ENCODE data around the gene VTCN1.

Gene VTCN1

DNA sequence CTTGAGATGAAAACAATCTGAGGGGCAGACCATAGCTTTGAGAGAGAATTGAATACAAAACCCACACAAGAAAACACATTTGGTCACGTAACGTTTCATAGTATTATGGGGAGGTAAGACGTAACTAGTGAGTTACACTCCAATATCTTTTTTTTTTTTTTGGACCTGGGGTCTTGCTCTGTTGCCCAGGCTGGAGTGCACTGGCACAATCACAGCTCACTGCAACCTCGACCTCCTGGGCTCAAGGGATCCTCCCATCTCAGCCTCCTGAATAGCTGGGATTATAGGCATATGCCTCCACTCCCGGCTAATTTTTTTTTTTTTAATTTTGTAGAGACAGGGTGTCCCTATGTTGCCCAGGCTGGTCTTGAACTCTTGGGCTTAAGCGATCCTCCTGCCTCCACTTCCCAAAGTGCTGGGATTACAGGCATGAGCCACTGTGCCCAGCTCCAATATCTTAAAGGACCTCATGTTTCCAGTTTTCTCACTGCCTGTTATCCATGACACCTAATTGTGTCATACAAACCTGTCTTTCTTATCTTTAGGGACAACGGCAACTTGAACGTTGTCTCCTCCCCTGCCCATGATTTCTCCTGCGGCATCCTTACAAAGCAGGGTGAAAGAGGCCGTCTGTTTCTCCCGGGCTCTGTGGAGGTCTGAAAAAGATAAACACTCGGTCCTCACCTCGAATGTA is 94.5 kb downstream of the VTCN1 start (continued):
- no peak for TF ChIP-seq ZNF8 (CRISPR knock-in tag; IDR thresholded peaks at IDR 0.05)

- TF ChIP-seq BACH2 (CRISPR knock-in tag; IDR thresholded peaks at IDR 0.05; ENCODE audit: borderline replicate concordance), result no peak
- no peak for TF ChIP-seq ISL1 (CRISPR knock-in tag; IDR thresholded peaks at IDR 0.05)
- TF ChIP-seq PATZ1 (CRISPR knock-in tag; IDR thresholded peaks at IDR 0.05; ENCODE audit: borderline replicate concordance), result no peak
- TF ChIP-seq ZFP3 (CRISPR knock-in tag; IDR thresholded peaks at IDR 0.05), result no peak
- TF ChIP-seq, protein P1, sequence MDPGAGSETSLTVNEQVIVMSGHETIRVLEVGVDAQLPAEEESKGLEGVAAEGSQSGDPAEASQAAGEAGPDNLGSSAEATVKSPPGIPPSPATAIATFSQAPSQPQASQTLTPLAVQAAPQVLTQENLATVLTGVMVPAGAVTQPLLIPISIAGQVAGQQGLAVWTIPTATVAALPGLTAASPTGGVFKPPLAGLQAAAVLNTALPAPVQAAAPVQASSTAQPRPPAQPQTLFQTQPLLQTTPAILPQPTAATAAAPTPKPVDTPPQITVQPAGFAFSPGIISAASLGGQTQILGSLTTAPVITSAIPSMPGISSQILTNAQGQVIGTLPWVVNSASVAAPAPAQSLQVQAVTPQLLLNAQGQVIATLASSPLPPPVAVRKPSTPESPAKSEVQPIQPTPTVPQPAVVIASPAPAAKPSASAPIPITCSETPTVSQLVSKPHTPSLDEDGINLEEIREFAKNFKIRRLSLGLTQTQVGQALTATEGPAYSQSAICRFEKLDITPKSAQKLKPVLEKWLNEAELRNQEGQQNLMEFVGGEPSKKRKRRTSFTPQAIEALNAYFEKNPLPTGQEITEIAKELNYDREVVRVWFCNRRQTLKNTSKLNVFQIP (CRISPR knock-in tag; IDR thresholded peaks at IDR 0.05; ENCODE audit: borderline replicate concordance, low read depth), result no peak
- TF ChIP-seq, protein P2, sequence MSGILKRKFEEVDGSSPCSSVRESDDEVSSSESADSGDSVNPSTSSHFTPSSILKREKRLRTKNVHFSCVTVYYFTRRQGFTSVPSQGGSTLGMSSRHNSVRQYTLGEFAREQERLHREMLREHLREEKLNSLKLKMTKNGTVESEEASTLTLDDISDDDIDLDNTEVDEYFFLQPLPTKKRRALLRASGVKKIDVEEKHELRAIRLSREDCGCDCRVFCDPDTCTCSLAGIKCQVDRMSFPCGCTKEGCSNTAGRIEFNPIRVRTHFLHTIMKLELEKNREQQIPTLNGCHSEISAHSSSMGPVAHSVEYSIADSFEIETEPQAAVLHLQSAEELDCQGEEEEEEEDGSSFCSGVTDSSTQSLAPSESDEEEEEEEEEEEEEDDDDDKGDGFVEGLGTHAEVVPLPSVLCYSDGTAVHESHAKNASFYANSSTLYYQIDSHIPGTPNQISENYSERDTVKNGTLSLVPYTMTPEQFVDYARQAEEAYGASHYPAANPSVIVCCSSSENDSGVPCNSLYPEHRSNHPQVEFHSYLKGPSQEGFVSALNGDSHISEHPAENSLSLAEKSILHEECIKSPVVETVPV (CRISPR knock-in tag; IDR thresholded peaks at IDR 0.05), result no peak
- TF ChIP-seq ZC3H10 (CRISPR knock-in tag; IDR thresholded peaks at IDR 0.05), result no peak
- TF ChIP-seq, protein P3, sequence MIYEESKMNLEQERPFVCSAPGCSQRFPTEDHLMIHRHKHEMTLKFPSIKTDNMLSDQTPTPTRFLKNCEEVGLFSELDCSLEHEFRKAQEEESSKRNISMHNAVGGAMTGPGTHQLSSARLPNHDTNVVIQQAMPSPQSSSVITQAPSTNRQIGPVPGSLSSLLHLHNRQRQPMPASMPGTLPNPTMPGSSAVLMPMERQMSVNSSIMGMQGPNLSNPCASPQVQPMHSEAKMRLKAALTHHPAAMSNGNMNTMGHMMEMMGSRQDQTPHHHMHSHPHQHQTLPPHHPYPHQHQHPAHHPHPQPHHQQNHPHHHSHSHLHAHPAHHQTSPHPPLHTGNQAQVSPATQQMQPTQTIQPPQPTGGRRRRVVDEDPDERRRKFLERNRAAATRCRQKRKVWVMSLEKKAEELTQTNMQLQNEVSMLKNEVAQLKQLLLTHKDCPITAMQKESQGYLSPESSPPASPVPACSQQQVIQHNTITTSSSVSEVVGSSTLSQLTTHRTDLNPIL (CRISPR knock-in tag; IDR thresholded peaks at IDR 0.05; ENCODE audit: low read depth), result no peak
- TF ChIP-seq PPARA (CRISPR knock-in tag; IDR thresholded peaks at IDR 0.05; ENCODE audit: borderline replicate concordance), result no peak
- TF ChIP-seq SNAI2 (CRISPR knock-in tag; IDR thresholded peaks at IDR 0.05), result no peak
- no peak for TF ChIP-seq RARB (CRISPR knock-in tag; IDR thresholded peaks at IDR 0.05)
- no peak for TF ChIP-seq ESRRG (CRISPR knock-in tag; IDR thresholded peaks at IDR 0.05)
- no peak for TF ChIP-seq ZNF70 (CRISPR knock-in tag; IDR thresholded peaks at IDR 0.05)
- no peak for TF ChIP-seq TCF4 (CRISPR knock-in tag; IDR thresholded peaks at IDR 0.05; ENCODE audit: borderline replicate concordance)
- no peak for TF ChIP-seq TOX (CRISPR knock-in tag; IDR thresholded peaks at IDR 0.05; ENCODE audit: borderline replicate concordance)
- TF ChIP-seq ZFP30 (CRISPR knock-in tag; IDR thresholded peaks at IDR 0.05), result no peak
- TF ChIP-seq GLIS3 (CRISPR knock-in tag; IDR thresholded peaks at IDR 0.05), result no peak
These were observed 95.8 kb downstream of the VTCN1 start for GRCh38 chr1:117114877-117115276.

GRCh38 chr1:117113199-117113598 is 97.5 kb downstream of the VTCN1 start:
- no peak for ATAC-seq
- TF ChIP-seq ZFP30 (CRISPR knock-in tag; IDR thresholded peaks at IDR 0.05) (no peak), PATZ1 (CRISPR knock-in tag; IDR thresholded peaks at IDR 0.05; ENCODE audit: borderline replicate concordance) (no peak)
- TF ChIP-seq, protein P3 (CRISPR knock-in tag; IDR thresholded peaks at IDR 0.05; ENCODE audit: low read depth), result no peak

More at GRCh38 chr1:117114877-117115276, 95.8 kb downstream of the VTCN1 start:
- ATAC-seq, result no peak
